Activated CD4-positive, alpha-beta T cell treated with anti-CD3 and anti-CD28 coated beads, Interleukin-2, amount 50 U/mL, for 1 hour (primary cell): ENCODE data around the gene TMEM141.
"Not testable (repeated sequence)": the region's sequence is repeated elsewhere in the genome, so short reads cannot be mapped to it uniquely, and the experiment has no call there.

Experiments
- DNase-seq: peaks from one replicate; pipeline ENCODE4 v3.0.0-alpha.2; 2020

The TMEM141 gene

GRCh38 chr9:136774416-136775045 is 16.6 kb upstream of the TMEM141 start:
- no peak for DNase-seq

DNA sequence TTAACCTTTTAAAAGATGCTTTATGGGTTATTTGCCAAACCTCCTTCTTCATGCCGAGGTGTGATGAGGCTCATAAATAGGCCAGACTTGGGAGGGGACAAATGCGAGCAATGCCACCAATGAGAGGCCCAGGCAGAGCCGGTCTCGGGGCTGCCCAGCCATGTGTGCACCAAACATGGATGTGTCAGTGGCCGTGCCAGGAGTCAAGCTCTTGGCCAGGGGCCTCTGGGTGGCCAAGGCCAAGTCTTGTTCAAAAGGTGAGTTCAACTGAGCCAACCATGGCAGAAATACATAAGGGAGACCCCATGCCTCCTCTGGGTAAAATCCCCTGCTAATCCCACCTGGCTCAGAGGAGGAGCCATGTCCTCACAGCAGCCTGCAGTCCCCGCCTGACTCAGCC is 16.0 kb upstream of the TMEM141 start:
- DNase-seq, result no peak

GRCh38 chr9:136776947-136777346 is 14.2 kb upstream of the TMEM141 start:
- no peak for DNase-seq

GRCh38 chr9:136777359-136777758 is 13.8 kb upstream of the TMEM141 start:
- no peak for DNase-seq

GRCh38 chr9:136779808-136780207 is 11.3 kb upstream of the TMEM141 start:
- no peak for DNase-seq

DNA sequence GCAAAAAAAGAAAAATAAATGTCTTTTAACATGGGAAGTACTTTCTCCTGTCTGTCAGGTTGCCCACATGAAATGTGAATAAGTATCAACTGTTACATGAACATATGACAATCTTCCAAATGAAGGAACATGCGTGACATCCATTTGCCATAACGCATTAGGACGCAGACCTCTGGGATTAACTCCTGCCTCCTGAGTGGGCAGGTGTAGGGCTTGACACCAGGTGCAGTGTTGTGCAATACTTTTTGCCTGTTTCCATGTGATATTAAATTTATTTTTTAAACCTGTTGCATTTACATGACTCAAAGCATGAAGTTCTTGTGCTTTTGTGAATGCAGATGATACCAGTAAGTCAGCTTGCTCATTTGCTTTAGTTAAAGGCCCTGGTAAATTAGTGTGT is 8.7 kb upstream of the TMEM141 start:
- no peak for DNase-seq

- DNase-seq, result no peak
These were observed 6.7 kb upstream of the TMEM141 start for GRCh38 chr9:136784249-136784996.

DNA sequence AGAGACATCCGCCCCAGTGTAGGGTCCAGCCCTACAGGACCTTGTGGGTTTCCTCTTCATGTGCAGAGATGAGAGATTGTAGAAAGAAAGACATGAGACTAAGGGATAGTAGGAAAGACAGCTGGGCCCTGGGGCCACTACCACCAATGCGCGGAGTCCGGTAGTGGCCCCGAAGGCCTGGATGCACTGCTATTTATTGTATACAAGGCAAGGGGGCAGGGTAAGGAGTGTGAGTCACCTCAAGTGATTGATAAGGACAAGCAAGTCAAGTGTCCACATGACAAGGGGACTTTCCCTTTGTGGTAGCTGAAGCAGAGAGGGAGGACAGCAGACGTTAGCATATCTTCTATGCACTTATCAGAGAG is 6.2 kb upstream of the TMEM141 start:
- no peak for DNase-seq

- DNase-seq, result not testable (repeated sequence)
These were observed 5.4 kb upstream of the TMEM141 start for GRCh38 chr9:136785565-136786355.

DNA sequence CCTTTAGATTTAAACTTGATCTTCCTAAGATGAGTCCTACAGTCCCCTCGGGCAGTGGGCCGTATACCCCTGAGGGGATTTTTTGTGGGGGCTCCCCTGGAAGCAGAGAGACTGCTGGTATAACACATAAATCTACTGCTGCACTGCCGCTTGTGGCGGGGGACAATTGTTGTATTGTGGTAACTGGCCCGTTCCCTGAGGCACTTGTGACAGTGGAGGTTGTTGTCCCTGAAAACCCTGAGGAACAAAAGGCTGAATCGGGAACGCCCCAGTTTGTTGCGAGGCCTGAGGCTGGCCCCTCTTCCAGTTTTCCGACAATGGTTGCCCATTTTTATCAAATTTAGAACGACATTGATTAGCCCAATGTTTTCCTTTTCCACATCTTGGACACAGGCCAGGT is 4.7 kb upstream of the TMEM141 start:
- DNase-seq, result no peak

- DNase-seq, result not testable (repeated sequence)
These were observed 4.2 kb upstream of the TMEM141 start for GRCh38 chr9:136786983-136787382.

GRCh38 chr9:136787690-136788400 is 3.3 kb upstream of the TMEM141 start:
- DNase-seq, result peak; percentile 58

DNA sequence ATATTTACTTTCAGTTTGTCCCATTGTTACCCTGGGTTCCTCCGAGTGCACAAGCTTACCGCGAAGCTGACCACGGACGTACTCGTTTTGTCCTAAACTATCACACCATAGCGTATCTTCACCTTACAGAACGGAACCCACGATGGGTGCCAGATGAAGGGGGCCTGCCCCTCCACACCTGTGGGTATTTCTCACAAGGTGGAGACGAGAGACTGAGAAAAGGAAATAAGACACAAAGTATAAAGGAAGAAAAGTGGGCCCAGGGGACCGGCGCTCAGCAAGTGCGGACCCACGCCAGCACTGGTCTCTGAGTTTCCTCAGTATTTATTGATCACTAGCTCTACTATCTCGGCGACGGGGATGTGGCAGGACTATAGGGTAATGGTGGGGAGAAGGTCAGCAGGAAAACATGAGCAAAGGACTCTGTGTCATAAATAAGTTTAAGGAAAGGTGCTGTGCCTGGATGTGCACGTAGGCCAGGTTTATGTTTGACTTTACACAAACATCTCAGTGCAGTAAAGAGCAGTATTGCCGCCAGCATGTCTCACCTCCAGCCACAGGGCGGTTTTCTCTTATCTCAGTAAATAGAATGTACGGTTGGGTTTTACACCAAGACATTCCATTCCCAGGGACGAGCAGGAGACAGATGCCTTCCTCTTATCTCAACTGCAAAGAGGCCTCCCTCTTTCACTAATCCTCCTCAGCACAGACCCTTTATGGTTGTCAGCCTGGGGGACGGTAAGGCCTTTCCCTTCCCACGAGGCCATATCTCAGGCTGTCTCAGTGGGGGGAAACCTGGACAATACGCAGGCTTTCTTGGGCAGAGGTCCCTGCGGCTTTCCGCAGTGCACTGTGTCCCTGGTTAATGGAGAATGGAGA is 2.3 kb upstream of the TMEM141 start:
- not testable (repeated sequence) for DNase-seq

GRCh38 chr9:136789523-136789937 is 1.6 kb upstream of the TMEM141 start:
- DNase-seq, result no peak

GRCh38 chr9:136791516-136792276 is 552 bp downstream of the TMEM141 start:
- peak; percentile 66 for DNase-seq

GRCh38 chr9:136792321-136793085 is 1.4 kb downstream of the TMEM141 start:
- DNase-seq, result no peak

GRCh38 chr9:136793086-136793946 is 2.2 kb downstream of the TMEM141 start:
- DNase-seq, result no peak

GRCh38 chr9:136794281-136794999 is 3.3 kb downstream of the TMEM141 start:
- no peak for DNase-seq

GRCh38 chr9:136795000-136795348 is 3.8 kb downstream of the TMEM141 start:
- DNase-seq, result no peak
